ENCODE measurements around the gene FHAD1.

The FHAD1 gene

DNA sequence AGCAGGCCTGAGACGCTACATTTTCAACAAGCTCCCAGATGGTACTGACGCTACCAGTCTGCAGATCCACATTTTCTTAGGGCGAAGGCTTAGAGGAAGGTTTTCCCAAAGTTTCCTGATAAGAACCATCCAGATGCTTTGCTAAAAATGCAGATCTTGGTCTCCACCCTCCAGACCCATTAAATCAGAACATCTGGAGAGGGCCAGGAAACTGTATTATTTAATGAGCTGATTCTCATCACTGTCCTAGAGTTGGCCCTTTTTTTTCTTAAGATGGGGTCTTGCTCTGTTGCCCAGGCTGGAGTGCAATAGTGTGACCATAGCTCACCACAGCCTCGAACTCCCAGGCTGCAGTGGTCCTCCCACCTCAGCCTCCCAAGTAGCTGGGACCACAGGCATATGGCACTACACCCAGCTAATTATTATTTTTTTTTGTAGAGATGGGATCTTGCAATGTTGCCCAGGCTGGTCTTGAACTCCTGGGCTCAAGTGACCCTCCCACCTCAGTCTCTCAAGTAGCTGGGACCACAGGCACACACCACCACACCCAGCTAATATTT, 95.5 kb downstream of the FHAD1 start:
- Histone ChIP-seq H3K9me3 (ENCODE audit: severe bottlenecking) (no peaks in the 10 kb centered on the region), H3K4me1 (ENCODE audit: insufficient read depth, poor library complexity, severe bottlenecking) (peaks cover 33% of the 10 kb centered on the region), H3K36me3 (ENCODE audit: low read depth) (no peaks in the 10 kb centered on the region), H3K27ac (ENCODE audit: poor library complexity, severe bottlenecking) (peak overlapping the region; percentile 53), H3K4me3 (ENCODE audit: severe bottlenecking) (no peak overlapping the region), H3K27me3 (ENCODE audit: insufficient read depth, poor library complexity, severe bottlenecking) (no peaks in the 10 kb centered on the region)
- no peak for DNase-seq (ENCODE audit: low spot score)
- no peak for ATAC-seq (ENCODE audit: low read depth)
- TF ChIP-seq, protein P1, sequence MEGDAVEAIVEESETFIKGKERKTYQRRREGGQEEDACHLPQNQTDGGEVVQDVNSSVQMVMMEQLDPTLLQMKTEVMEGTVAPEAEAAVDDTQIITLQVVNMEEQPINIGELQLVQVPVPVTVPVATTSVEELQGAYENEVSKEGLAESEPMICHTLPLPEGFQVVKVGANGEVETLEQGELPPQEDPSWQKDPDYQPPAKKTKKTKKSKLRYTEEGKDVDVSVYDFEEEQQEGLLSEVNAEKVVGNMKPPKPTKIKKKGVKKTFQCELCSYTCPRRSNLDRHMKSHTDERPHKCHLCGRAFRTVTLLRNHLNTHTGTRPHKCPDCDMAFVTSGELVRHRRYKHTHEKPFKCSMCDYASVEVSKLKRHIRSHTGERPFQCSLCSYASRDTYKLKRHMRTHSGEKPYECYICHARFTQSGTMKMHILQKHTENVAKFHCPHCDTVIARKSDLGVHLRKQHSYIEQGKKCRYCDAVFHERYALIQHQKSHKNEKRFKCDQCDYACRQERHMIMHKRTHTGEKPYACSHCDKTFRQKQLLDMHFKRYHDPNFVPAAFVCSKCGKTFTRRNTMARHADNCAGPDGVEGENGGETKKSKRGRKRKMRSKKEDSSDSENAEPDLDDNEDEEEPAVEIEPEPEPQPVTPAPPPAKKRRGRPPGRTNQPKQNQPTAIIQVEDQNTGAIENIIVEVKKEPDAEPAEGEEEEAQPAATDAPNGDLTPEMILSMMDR (IDR thresholded peaks at IDR 0.05; ENCODE audit: poor library complexity, severe bottlenecking), result no peak

DNA sequence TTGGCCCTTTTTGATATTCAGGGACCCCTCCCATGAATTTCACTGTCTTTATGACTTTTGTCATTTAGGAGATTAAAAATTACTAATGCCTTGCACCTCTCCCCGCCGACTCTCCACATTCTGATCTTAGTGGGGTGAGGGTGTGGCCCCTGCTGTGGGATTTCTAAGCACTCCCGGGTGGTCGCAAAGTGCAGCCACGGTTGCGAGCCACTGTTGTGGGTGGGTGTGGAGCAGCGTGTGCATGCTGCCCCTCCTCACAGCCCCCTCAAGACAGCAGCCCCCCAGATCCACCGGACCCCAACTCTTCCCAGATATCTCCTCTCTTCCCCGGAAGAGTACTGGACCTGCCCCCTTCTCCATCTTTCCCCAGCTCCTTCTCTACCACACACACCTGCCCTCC, 96.1 kb downstream of the FHAD1 start:
- DNase-seq (ENCODE audit: low spot score), result no peak
- TF ChIP-seq, protein P1 (IDR thresholded peaks at IDR 0.05; ENCODE audit: poor library complexity, severe bottlenecking), result no peak
- no peak for ATAC-seq (ENCODE audit: low read depth)
- H3K27me3 ChIP-seq (ENCODE audit: insufficient read depth, poor library complexity, severe bottlenecking), result no peaks in the 10 kb centered on the region
- H3K4me1 ChIP-seq (ENCODE audit: insufficient read depth, poor library complexity, severe bottlenecking), result peaks cover 27% of the 10 kb centered on the region
- H3K9me3 ChIP-seq (ENCODE audit: severe bottlenecking), result no peaks in the 10 kb centered on the region
- H3K27ac ChIP-seq (ENCODE audit: poor library complexity, severe bottlenecking), result no peak overlapping the region
- H3K36me3 ChIP-seq (ENCODE audit: low read depth), result no peaks in the 10 kb centered on the region
- H3K4me3 ChIP-seq (ENCODE audit: severe bottlenecking), result no peak overlapping the region

DNA sequence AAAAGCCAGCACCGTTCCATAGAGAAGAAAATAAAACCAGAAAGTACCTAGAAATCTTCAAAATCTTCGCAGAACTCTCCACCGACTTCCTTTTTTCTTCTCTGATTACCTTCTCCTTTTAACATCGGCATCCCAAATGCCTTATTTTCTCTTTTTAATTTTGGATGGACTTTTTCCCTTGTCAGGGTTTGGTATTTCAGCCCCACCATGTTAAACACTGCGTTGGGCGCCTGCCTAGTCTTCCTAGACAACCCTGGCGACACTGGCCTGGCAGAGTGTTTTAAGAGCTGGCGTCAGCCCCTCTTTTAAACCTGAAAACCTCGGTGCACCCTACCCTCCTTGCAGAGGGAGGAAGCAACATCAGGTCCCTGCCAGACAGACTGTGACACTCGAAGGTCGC, 96.7 kb downstream of the FHAD1 start:
- no peaks in the 10 kb centered on the region for H3K36me3 ChIP-seq (ENCODE audit: low read depth)
- H3K27ac ChIP-seq (ENCODE audit: poor library complexity, severe bottlenecking), result no peak overlapping the region
- no peak overlapping the region for H3K4me3 ChIP-seq (ENCODE audit: severe bottlenecking)
- no peak for ATAC-seq (ENCODE audit: low read depth)
- DNase-seq (ENCODE audit: low spot score), result no peak
- peaks cover 25% of the 10 kb centered on the region for H3K4me1 ChIP-seq (ENCODE audit: insufficient read depth, poor library complexity, severe bottlenecking)
- H3K27me3 ChIP-seq (ENCODE audit: insufficient read depth, poor library complexity, severe bottlenecking), result no peaks in the 10 kb centered on the region
- no peaks in the 10 kb centered on the region for H3K9me3 ChIP-seq (ENCODE audit: severe bottlenecking)
- TF ChIP-seq, protein P1 (IDR thresholded peaks at IDR 0.05; ENCODE audit: poor library complexity, severe bottlenecking), result no peak

DNA sequence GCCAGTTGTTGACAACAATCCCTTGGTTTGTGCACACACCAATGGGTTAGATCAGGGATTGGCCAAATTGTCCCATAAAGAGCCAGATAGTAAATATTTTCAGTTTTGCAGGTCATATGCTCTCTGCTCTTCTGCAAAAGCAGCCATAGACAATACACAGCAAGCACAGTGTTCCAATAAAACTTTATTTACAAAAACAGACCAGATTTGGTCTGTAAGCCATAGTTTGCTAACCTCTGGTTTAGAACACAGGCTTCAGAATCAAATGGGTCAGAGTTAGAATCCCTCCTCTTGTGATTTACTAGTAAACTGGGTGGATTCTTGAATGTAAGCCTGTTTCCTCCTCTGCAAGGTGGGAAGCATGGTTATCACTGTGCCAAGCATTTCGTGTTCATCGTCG, 97.4 kb downstream of the FHAD1 start:
- H3K9me3 ChIP-seq (ENCODE audit: severe bottlenecking), result no peaks in the 10 kb centered on the region
- peaks cover 25% of the 10 kb centered on the region for H3K4me1 ChIP-seq (ENCODE audit: insufficient read depth, poor library complexity, severe bottlenecking)
- no peak for ATAC-seq (ENCODE audit: low read depth)
- no peaks in the 10 kb centered on the region for H3K27me3 ChIP-seq (ENCODE audit: insufficient read depth, poor library complexity, severe bottlenecking)
- no peak for DNase-seq (ENCODE audit: low spot score)
- no peak overlapping the region for H3K27ac ChIP-seq (ENCODE audit: poor library complexity, severe bottlenecking)
- TF ChIP-seq, protein P1 (IDR thresholded peaks at IDR 0.05; ENCODE audit: poor library complexity, severe bottlenecking), result no peak
- no peaks in the 10 kb centered on the region for H3K36me3 ChIP-seq (ENCODE audit: low read depth)
- no peak overlapping the region for H3K4me3 ChIP-seq (ENCODE audit: severe bottlenecking)

DNA sequence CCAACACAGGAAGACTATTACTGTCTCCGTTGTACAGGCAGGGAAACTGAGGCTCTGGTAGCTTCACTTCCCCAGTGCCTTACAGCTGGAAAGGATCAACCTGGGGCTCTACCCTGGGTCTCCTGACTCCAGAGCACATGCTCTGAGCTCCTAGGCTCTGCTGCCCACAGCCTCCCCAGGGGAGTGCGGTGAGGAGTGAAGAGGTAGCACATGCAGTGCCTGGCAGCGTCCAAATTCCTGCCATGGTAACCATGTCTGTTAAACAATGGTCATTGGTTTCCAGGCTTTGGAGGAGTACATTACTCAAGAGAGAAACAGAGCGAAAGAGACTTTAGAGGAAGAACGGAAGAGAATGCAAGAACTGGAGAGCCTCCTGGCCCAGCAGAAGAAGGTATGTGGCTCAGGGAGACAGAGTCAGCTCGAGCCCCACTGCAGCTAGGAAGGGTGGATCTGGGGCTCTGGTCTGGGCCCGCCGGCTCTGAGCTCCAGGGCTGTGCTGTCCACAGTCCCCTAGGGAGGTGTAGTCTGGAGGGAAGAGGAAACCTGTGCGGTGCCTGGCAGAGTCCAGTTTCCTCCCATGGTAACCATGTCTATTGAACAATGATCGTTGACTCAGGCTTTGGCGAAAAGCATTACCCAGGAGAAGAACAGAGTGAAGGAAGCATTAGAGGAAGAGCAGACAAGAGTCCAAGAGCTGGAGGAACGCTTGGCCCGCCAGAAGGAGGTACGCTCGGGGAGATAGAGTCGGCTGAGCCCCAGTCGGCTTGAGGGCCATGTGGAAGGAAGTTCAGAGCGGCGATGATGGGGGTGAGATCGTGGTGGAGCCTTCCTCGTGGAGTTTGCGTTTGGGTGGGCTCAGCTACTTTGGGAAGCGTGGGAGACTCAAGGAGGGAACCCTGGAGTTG, 98.0 kb downstream of the FHAD1 start:
- Histone ChIP-seq H3K27me3 (ENCODE audit: insufficient read depth, poor library complexity, severe bottlenecking) (no peaks in the 10 kb centered on the region), H3K4me3 (ENCODE audit: severe bottlenecking) (no peak overlapping the region), H3K4me1 (ENCODE audit: insufficient read depth, poor library complexity, severe bottlenecking) (peaks cover 25% of the 10 kb centered on the region), H3K27ac (ENCODE audit: poor library complexity, severe bottlenecking) (peak overlapping the region; percentile 55), H3K9me3 (ENCODE audit: severe bottlenecking) (no peaks in the 10 kb centered on the region), H3K36me3 (ENCODE audit: low read depth) (no peaks in the 10 kb centered on the region)
- TF ChIP-seq, protein P1 (IDR thresholded peaks at IDR 0.05; ENCODE audit: poor library complexity, severe bottlenecking), result no peak
- DNase-seq (ENCODE audit: low spot score) (no peak), ATAC-seq (ENCODE audit: low read depth) (no peak)
